GM10266 (cell line): ENCODE results near the gene UQCRQ.

Experiments
- DNase-seq: peaks from one replicate; pipeline ENCODE4 v3.0.0; 2012; ENCODE audit errors: extremely low spot score
- CTCF ChIP-seq: IDR thresholded peaks from 2 replicates; pipeline ENCODE4 v1.5.1; 2012; ENCODE audit warnings: mild to moderate bottlenecking, low read depth; ENCODE audit not compliant: control insufficient read depth, insufficient read depth; ENCODE audit errors: missing control alignments

Gene UQCRQ

GRCh38 chr5:132887283-132887682 is 20.8 kb downstream of the UQCRQ start:
- DNase-seq: no peak
- no peak for TF ChIP-seq CTCF

GRCh38 chr5:132889501-132889900 is 23.1 kb downstream of the UQCRQ start:
- no peak for DNase-seq
- TF ChIP-seq CTCF: no peak

- no peak for TF ChIP-seq CTCF
- no peak for DNase-seq
These were observed 24.4 kb downstream of the UQCRQ start for GRCh38 chr5:132890817-132891216.

- DNase-seq: no peak
- TF ChIP-seq CTCF: no peak
These were observed 29.4 kb downstream of the UQCRQ start for GRCh38 chr5:132895719-132896305.

- DNase-seq: no peak
- TF ChIP-seq CTCF: no peak
These were observed 30.2 kb downstream of the UQCRQ start for GRCh38 chr5:132896685-132897084.

- no peak for TF ChIP-seq CTCF
These were observed 31.7 kb downstream of the UQCRQ start for GRCh38 chr5:132898094-132898493.

GRCh38 chr5:132901036-132901435 is 34.6 kb downstream of the UQCRQ start:
- no peak for DNase-seq
- no peak for TF ChIP-seq CTCF

More at GRCh38 chr5:132898094-132898493, 31.7 kb downstream of the UQCRQ start:
- no peak for DNase-seq
